Stimulated activated CD4-positive, alpha-beta T cell treated with anti-CD3 and anti-CD28 coated beads, Interleukin-4, amount 100 ng/mL, for 1 hour (primary cell): ENCODE measurements around the gene PHF5A.
A peak's percentile ranks its signal among the peaks of the same experiment; 100 is the strongest.

Experiments
- DNase-seq: peaks from one replicate; pipeline ENCODE4 v3.0.0-alpha.2; 2020

Gene PHF5A, protein sequence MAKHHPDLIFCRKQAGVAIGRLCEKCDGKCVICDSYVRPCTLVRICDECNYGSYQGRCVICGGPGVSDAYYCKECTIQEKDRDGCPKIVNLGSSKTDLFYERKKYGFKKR

DNA sequence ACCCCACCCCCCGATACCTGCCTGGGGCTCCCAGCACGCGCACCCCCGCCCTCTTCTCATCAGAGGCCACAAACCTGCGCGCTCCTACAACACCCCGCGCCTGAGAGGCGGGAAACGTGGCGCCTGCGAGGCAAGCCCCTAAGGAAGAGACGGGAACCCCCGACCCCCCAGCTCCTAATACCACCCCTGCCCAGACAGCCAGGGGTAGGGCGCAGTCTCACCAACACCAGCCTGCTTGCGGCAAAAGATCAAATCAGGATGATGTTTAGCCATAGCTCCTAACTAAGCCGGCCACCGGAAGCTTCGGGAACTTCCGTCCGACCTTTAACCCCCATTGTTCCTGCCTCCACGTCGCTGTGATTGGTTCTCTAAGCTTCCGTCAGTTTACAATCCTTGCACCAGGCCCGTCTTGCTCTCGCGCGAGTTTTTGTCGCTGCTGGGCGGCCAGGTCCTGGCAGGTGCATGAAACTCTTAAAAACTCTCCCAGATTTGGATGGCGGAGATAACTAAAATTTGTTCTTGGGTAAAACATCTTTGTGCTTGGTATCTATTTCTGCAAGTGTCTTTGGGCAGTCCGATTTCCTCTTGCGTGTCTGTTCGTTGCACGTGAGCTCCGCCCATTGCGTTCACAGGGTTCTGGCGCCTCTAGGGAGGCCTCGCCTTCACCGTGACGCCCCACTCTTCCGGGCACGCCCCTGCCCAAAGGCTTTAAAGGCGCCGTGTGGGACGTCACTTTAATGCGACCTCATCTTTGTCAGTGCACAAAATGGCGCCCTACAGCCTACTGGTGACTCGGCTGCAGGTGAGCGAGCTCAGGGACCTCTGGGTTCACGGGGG is at the start of gene PHF5A, which contains the start of gene ACO2:
TSS of gene PHF5A (minus strand) at position 312 of the 837 bp plus-strand sequence. CDS start at position 273, 39 bp downstream.
TSS of gene ACO2 (plus strand) at position 737 of the 837 bp plus-strand sequence. CDS start at position 767, 30 bp downstream.
- peak; percentile 97 for DNase-seq

DNA sequence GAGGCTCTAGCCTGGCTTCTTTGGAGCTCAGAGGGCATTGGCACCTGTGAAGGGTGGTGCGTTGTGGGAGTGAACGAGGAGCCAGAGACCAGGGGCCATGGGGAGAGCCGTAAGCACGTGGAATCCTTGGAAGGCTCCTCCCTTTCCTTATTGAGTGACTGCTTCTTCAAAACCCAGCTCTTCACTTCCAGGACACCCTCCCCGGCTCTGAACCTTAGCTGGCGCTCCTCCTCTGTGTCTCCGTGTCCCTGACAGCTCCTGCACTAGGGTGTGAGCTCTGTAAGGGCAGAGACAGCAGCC is 49.5 kb upstream of the PHF5A start:
- no peak for DNase-seq

DNA sequence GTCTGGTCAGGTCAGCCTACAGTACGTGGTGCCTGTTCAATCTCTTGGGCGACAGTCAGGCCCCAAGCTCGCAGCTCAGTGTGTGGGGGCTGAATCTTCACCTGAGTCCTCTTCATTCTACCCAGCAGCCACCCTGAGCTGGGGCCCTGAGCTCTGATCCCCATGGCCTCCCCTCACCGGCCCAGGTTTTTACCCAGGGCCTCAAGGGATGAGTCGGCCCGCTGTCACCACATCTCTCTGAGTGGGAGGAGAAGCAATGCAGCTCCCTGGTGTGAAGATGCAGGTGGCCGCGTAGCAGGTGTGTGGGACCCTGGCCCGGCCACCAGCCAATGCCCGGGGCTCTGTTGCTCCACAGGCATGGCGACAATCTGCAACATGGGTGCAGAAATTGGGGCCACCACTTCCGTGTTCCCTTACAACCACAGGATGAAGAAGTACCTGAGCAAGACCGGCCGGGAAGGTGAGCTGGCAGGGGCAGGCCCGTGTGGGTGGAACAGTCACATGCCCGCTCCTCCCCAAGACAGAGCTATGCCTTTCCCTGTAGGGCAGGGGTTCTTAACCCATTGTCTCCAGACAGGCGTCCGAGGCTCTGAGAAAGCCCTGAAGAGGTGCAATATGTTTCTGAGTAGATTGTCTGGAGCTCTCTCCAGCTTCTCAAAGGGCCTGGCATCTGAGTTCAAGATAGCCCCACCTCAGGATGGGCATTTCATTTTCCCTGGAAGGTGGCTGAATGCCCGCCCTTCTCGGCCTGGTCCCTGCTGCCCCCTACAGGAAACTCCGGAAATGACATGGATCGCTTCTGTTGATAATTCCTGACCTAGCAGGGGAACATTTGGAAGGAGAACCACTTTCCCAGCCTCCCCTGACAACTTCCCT is 48.9 kb upstream of the PHF5A start:
- DNase-seq, result peak; percentile 53

- no peak for DNase-seq
These were observed 48.0 kb upstream of the PHF5A start for GRCh38 chr22:41516462-41516861.

DNA sequence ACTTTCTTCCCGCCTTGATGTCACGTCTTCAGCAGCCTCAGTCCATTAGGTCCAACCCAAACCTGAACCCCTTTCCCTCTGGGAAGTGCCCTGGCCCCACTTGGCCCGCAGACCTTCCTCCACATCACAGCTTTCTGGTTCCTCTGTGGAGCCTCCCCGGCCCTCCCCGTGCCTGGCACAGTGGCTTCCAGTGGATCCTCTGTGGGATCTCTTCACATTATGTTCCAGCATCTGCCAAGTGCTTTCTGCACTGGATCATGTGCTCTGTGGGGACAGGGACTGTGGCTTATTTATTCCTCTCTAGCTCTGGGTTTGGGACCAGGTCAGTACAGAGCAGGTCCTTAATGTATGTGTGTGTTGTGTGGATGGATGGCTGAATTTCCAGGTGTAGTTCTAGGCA is 44.9 kb upstream of the PHF5A start:
- DNase-seq, result no peak

- no peak for DNase-seq
These were observed 44.1 kb upstream of the PHF5A start for GRCh38 chr22:41512421-41513194.

GRCh38 chr22:41511521-41511968 is 43.1 kb upstream of the PHF5A start:
- no peak for DNase-seq

DNA sequence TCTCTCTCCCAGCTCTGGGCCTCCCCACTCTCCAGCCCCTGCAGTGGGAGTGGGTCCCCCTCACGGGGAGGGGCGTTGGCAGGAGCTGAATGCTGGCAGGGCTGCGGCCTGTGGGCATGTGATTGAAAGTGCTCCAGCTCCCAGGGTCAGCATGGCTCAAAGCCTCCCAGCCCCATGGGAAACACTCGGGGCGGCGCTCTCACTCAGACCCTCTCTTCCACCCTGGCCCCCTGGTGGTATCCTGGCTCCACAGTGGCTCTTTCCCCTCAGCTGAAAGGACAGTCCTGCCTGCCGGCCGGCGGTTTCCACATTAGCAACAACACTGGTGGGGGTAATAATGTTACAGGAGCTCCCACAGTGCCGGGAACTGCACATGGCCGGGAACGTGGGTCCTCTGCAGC is 40.3 kb upstream of the PHF5A start:
- no peak for DNase-seq

- no peak for DNase-seq
These were observed 39.0 kb upstream of the PHF5A start for GRCh38 chr22:41507330-41508063.

DNA sequence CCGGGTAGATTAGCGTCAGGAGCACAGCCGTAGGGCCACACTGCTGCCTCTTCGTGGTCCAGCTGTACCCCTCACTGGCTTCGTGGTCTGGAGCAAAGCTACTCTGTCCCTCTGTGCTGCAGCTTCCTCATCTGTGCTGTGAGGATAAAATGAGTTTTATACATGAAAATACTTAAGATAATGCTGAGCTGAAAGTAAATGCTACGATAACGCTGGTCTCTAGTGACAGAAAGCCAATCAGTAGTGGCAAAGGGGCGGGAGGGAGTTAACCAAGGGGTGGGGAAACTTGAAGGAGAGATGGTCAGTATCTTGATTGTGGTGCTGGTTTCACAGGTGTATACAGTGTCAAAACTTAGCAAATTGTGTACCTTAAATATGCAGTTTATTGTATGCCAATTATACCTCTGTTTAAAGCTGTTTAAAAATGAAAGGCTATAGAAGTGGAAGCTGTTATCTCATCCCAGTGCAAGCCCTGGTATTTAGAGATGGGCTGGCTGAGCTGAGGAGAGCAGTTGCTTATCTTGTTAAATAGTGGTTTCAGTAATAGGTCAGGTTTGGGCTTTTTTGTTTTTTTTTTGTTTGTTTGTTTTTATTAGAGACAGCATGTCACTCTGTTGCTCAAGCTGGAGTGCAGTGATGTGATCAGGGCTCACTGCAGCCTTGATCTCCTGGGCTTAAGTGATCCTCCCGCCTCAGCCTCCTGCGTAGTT is 37.2 kb upstream of the PHF5A start:
- DNase-seq, result no peak

DNA sequence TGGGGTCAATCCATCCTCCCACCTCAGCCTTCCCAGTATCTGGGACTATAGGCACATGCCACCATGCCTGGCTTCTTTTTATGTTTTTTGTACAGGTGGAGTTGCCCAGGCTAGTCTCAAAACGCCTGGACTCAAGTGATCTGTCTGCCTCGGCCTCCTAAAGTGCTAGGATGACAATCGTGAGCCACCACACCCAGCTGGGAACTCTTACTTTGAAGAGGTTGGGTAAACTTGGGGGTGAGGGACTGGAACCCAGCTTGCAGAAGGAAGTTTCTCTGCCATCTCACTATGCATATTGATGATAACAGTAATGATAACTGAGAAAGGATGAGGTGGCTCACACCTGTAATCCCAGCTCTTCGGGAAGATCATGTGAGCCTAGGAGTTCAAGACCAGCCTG is 36.3 kb upstream of the PHF5A start:
- no peak for DNase-seq

DNA sequence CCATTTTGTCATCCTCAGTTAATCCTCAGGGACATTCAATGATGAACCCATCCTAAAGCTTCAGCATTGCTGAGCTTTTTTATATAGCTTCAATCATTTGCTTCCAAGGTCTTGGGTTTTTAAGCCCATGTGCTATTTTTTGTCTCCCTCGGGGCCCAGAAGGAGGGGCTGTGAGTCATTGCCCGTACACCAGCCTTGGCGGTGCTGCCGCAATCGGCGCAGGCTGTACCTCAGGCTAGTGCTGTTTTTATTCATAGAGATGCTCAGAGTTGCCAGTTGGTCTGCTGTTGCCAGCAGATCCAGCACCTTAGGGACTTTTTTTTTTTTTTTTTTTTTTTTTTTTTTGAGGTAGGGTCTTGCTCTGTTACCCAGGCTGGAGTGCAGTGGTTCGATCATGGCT is 35.9 kb upstream of the PHF5A start:
- DNase-seq, result no peak

GRCh38 chr22:41501209-41501608 is 32.7 kb upstream of the PHF5A start:
- no peak for DNase-seq

GRCh38 chr22:41500303-41500702 is 31.8 kb upstream of the PHF5A start:
- DNase-seq, result no peak

- no peak for DNase-seq
These were observed 31.3 kb upstream of the PHF5A start for GRCh38 chr22:41499624-41500280.

DNA sequence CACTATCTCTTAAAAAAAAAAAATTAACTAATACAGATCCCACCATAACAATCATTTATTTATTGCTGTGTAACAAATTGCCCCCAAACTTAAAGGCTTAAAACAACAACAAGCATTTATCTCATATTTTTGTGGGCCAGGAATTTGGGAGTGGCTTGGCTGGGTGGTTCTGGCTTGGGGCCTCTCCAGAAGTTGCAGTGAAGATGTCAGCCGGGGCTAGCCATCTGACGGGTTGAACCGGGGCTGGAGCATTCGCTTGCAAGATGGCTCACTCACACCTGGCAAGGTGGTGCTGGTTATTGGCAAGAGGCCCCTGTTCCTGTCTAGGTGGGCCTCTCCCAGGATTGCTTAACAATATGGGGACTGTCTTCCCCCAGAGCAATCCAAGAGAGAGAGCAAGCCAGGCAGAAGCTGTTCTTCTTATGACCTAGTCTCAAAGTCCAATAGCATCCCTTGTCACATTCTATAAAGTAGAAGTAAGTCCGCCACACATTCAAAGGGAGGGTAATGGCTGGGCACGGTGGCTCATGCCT is 29.9 kb upstream of the PHF5A start:
- no peak for DNase-seq

- DNase-seq, result no peak
These were observed 23.0 kb upstream of the PHF5A start for GRCh38 chr22:41491374-41492100.

GRCh38 chr22:41488596-41489385 is 20.3 kb upstream of the PHF5A start:
- DNase-seq, result no peak

GRCh38 chr22:41488076-41488475 is 19.6 kb upstream of the PHF5A start:
- no peak for DNase-seq
